Effector memory CD4-positive, alpha-beta T cell (primary cell): ENCODE data around the gene ACAT2.
"Not testable (repeated sequence)": the region's sequence is repeated elsewhere in the genome, so short reads cannot be mapped to it uniquely, and the experiment has no call there.

Source experiments
- DNase-seq, 3 donors: peaks; one replicate each; pipeline ENCODE4 v3.0.0-alpha.2; 2020
- H3K27ac ChIP-seq: 2 replicates; pipeline ENCODE4 v1.7.0; 2013; ENCODE audit warnings: mild to moderate bottlenecking, low read length, moderate library complexity; ENCODE audit not compliant: insufficient read depth, poor library complexity, severe bottlenecking
- H3K27me3 ChIP-seq: replicated peaks from 2 replicates; pipeline ENCODE4 v1.7.0; 2013; ENCODE audit warnings: mild to moderate bottlenecking, low read length; ENCODE audit not compliant: insufficient read depth, control insufficient read depth, poor library complexity, severe bottlenecking
- H3K36me3 ChIP-seq: 2 replicates; pipeline ENCODE4 v1.7.0; 2013; ENCODE audit warnings: mild to moderate bottlenecking, low read length, moderate library complexity; ENCODE audit not compliant: control insufficient read depth, insufficient read depth
- H3K4me1 ChIP-seq: 2 replicates; pipeline ENCODE4 v1.7.0; 2013; ENCODE audit warnings: low read length, mild to moderate bottlenecking; ENCODE audit not compliant: control insufficient read depth, insufficient read depth, poor library complexity, severe bottlenecking
- H3K4me3 ChIP-seq: 2 replicates; pipeline ENCODE4 v1.7.0; 2013; ENCODE audit warnings: low read length, low read depth, mild to moderate bottlenecking; ENCODE audit not compliant: insufficient read depth, poor library complexity, severe bottlenecking
- H3K9me3 ChIP-seq: 2 replicates; pipeline ENCODE4 v1.7.0; 2013; ENCODE audit warnings: mild to moderate bottlenecking, low read length, moderate library complexity; ENCODE audit not compliant: control insufficient read depth

The ACAT2 gene

DNA sequence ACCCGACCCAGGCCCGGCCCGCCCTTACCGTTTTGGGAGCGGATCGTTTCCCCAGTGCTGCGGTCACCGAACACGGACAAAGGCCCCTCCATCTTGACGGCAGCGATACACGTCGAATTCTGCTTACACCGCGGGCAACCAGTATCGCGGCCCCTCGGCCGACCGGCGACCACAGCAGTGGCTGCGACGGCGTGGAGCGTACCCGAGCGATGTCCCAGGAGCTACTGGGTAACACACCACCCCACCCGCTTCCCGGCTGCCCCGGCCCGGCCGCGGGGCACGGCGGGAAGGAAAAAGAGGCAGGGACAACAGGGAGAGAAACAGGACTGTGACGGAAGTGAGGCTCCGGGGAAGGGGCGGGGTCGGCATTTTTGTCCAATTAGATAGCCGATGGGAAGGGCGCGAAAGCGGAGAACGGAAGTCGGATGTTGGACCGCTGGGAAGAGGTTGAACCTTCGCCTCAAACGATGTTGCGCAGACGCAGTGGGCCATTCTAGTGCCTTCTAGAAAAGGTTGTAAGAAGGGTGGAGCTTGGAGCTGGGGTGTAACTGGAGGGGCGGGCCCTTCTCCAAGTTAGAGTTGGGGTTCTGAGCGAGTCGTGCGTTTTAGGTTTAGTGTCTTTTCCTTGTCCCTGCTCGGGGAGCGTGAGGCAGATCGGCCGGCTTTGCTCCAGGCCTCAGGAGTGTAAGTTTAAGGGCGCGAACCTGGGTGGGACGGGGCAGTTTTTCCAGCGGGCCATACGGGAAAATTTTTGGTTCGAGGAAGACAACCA lies 27.7 kb downstream of the ACAT2 start, which contains the start of gene TCP1:
TSS of gene TCP1 (minus strand) at position 226 of the 772 bp plus-strand sequence. CDS start at position 92, 134 bp downstream.
- H3K36me3 ChIP-seq: peaks cover 38% of the 10 kb centered on the region
- H3K4me1 ChIP-seq: peaks cover 34% of the 10 kb centered on the region
- H3K9me3 ChIP-seq: no peaks in the 10 kb centered on the region
- DNase-seq: peak; percentile 98 to 99 (median 99)
- H3K27ac ChIP-seq: peak within 1 kb of the TSS; percentile 91
- H3K4me3 ChIP-seq: peak within 1 kb of the TSS; percentile 88
- H3K27me3 ChIP-seq: no peaks in the 10 kb centered on the region

DNA sequence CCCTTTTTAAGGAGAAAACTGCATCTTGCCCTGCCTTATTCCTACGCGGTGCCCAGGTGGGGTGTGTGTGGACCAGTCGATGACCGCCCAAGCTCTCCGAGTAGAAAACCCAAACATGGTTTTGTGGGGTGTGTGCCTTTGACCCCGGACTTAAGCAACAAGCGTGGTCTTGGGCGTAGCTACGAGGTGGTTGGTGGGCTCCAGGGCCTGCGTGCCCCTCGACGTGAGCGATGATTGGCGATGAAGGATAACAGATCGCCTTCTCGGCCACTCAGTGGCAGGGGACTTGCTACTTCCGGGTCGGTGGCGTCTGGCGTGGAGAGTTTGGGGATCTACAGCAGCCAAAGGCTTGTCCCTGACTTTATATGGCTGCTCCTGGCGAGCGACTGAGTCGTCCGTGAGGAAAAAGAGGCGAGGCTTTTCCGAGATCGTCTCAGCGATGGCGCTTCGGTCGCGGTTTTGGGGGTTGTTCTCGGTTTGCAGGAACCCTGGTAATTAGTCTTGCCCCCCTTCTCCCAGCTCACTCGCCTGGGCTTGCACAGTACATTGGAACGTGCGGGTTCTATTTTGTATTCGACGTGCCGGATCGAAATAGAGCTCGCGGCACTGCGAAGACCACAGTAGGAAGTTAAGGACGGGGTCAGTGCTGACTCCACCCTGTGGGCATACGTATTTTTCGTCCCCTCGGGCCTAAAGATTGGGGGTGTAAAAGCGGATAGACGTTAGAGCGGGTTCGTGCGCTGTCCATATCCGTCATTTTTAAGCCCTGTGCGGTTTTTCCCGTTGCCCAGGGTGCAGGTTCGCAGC lies 28.5 kb downstream of the ACAT2 start, which contains the start of gene MRPL18:
TSS of gene MRPL18 (plus strand) at position 319 of the 807 bp plus-strand sequence. CDS start at position 440, 121 bp downstream.
- H3K4me3 ChIP-seq: peak within 1 kb of the TSS; percentile 88
- H3K27me3 ChIP-seq: no peaks in the 10 kb centered on the region
- peak within 1 kb of the TSS; percentile 91 for H3K27ac ChIP-seq
- H3K4me1 ChIP-seq: peaks cover 34% of the 10 kb centered on the region
- peak; percentile 81 to 85 (median 81) for DNase-seq
- H3K36me3 ChIP-seq: peaks cover 31% of the 10 kb centered on the region
- no peaks in the 10 kb centered on the region for H3K9me3 ChIP-seq

DNA sequence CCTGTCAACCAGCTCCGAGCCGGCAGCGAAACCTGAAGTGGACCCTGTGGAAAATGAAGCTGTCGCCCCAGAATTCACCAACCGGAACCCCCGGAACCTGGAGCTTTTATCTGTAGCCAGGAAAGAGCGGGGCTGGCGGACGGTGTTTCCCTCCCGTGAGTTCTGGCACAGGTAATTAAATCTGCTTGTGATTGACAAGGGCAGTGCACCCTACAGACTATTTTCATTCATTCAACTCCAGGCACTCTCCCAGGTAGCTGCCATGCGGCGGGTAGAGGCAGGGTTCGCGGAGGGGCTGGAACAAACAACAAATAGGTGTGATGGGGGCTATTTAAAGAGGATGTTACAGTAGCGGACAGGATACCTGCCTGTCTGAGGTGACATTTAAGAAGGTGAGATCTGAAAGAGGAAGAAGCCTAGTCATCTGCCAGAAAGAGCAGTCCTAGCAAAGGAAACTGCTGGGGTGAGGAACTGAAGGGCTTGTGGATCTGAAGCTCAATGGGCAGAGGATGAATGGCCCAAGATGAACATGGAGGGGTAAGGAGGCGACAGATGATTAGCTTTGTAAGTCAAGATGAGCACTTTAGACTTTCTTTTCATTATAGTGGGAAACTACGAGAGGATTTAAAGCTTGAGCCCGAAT lies 29.2 kb downstream of the ACAT2 start:
- no peaks in the 10 kb centered on the region for H3K27me3 ChIP-seq
- peaks cover 26% of the 10 kb centered on the region for H3K36me3 ChIP-seq
- DNase-seq: peak in 2 of 3 donors; percentile 6 to 25
- peak overlapping the region; percentile 88 for H3K4me3 ChIP-seq
- H3K9me3 ChIP-seq: no peaks in the 10 kb centered on the region
- peaks cover 34% of the 10 kb centered on the region for H3K4me1 ChIP-seq
- H3K27ac ChIP-seq: peak overlapping the region; percentile 91

DNA sequence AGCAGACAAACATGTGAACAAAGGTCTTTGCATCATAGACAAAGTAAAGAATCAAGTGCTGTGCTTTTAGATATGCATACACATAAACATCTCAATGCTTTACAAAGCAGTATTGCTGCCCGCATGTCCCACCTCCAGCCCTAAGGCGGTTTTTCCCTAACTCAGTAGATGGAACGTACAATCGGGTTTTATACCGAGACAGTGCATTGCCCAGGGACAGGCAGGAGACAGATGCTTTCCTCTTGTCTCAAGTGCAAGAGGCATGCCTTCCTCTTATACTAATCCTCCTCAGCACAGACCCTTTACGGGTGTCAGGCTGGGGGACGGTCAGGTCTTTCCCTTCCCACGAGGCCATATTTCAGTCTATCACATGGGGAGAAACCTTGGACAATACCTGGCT lies 33.1 kb downstream of the ACAT2 start:
- H3K27ac ChIP-seq, H3K4me3 ChIP-seq, H3K27me3 ChIP-seq, DNase-seq, H3K9me3 ChIP-seq: not testable (repeated sequence)
- peaks cover 24% of the 10 kb centered on the region for H3K4me1 ChIP-seq
- H3K36me3 ChIP-seq: peaks cover 45% of the 10 kb centered on the region

DNA sequence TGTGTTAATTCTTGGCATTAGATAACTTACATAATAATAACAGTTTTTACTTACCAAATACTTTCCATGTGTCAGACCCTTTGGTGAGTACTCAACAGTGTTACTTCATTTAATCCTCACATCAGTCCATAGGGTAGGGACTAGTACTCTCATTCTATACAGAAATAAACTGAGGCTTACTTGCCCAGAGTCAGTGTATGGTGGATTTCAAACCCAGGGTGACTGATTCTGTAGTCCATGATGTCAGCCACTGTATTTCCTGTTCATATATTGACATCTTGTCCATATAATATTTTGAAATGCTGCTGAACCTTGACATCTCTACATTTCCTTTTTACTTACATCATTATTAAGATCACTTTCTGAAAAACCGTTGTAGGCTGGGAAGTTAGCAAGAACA lies 35.7 kb downstream of the ACAT2 start:
- Histone ChIP-seq H3K36me3 (peaks cover 43% of the 10 kb centered on the region), H3K9me3 (no peaks in the 10 kb centered on the region), H3K4me3 (no peak overlapping the region), H3K27me3 (no peaks in the 10 kb centered on the region), H3K27ac (no peak overlapping the region), H3K4me1 (peaks cover 4% of the 10 kb centered on the region)
- DNase-seq: no peak

DNA sequence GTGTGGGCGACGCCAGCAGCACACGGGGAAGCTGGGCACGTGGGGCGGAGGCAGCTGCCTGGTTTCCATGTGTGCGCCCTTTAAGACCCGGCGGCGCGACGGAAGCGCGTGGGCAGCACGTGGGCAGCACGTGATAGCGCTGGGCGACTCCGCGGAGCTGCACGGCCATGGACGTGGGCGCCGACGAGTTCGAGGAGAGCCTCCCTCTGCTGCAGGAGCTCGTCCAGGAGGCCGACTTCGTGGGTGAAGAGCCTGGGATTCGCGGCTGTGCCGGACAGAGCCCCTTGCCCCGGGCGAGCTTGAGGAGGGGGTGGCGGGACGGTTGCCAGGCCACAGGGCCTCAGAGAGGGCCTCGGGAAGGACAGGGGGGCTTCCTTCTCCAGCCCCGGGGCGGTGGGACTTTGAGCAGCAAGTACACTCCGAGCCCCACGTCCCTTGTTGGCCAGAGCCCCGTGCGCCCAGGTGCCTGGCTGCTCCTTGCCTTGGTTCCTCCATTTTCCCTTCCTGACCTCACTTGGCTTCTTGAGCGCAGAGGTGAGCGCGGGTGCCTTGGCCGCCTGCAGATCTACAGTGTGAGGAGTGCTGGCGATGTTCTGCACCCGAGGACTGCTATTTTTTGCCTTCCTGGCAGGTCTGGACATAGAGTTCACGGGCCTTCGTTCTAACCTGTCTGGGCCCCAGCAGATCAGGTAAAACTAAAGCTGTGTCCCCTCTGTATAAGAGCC lies 38.5 kb downstream of the ACAT2 start, which contains the start of gene PNLDC1:
TSS of gene PNLDC1 (plus strand) at position 136 of the 725 bp plus-strand sequence. CDS start at position 168, 32 bp downstream.
- peaks cover 28% of the 10 kb centered on the region for H3K36me3 ChIP-seq
- H3K27me3 ChIP-seq: no peaks in the 10 kb centered on the region
- no peaks in the 10 kb centered on the region for H3K4me1 ChIP-seq
- DNase-seq: no peak
- H3K9me3 ChIP-seq: no peaks in the 10 kb centered on the region
- H3K4me3 ChIP-seq: no peak within 1 kb of the TSS
- H3K27ac ChIP-seq: no peak within 1 kb of the TSS

DNA sequence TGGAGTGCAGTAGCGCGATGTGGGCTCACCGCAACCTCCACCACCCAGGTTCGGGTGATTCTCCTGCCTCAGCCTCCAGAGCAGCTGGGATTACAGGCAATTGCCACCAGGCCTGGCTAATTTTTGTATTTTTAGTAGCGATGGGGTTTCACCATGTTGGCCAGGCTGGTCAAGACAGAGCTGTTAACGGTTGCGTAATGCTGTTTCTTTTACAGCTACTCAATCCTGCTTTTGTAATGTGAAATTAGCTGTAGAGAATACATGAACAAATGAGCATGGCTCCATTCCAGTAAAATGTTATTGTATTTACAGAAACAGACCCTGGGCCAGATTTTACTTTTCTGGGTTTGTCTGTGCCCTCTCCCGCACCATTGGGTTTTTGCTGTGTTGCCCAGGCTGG lies 40.1 kb downstream of the ACAT2 start:
- Histone ChIP-seq H3K27me3 (no peaks in the 10 kb centered on the region), H3K27ac (no peak overlapping the region), H3K4me1 (no peaks in the 10 kb centered on the region), H3K36me3 (peaks cover 21% of the 10 kb centered on the region), H3K4me3 (no peak overlapping the region), H3K9me3 (no peaks in the 10 kb centered on the region)
- DNase-seq: no peak

DNA sequence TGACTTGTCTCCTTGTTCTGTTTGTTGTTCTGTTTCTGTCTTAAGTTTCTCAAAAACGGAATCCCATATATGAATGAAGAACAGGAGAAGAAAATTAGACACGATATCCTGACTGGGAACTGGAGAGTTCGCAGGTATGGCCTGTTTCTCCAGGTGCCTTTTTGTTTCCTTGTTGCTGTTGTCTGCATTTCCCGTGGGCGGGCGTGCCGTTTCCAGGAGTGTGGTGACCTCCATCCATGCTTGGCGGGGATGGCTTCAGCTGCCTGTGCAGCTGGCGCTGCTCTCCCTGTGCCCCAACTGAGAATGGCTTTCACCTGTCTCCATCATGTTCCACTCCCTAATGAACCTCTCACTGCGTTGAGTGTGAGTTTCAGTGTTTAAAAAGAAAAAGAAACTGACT lies 42.7 kb downstream of the ACAT2 start:
- DNase-seq: no peak
- Histone ChIP-seq H3K4me3 (no peak overlapping the region), H3K27ac (no peak overlapping the region), H3K9me3 (no peaks in the 10 kb centered on the region), H3K4me1 (no peaks in the 10 kb centered on the region), H3K27me3 (no peaks in the 10 kb centered on the region), H3K36me3 (peaks cover 6% of the 10 kb centered on the region)

DNA sequence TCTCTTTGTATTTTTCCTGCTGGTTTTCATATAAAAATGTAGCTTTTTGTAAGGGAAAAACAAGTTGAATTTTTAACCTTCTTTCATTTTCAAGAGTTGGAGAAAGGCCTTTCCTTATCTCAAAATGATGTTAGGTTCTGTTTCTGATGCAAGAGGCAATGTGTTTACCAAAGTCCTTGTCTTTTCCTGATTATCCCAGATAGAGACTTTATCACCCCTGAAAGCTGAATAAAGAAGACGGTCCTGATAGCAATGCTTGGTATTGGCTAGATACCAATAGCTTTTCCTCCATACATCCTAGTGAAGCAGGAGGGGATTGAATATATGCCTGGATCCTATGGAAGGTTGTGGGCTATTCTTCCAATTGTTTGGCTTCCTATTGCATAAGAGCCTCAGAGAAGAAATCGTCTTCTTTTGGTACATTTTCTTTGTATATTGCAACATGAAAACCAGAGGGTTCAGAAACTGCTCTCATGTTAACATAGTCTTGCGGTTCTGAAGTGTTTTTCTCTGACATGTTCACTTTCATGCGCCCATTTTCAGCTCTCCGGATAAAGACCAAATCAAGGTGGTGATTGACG lies 43.7 kb downstream of the ACAT2 start:
- Histone ChIP-seq H3K36me3 (no peaks in the 10 kb centered on the region), H3K27me3 (no peaks in the 10 kb centered on the region), H3K4me3 (no peak overlapping the region), H3K27ac (no peak overlapping the region), H3K4me1 (no peaks in the 10 kb centered on the region), H3K9me3 (no peaks in the 10 kb centered on the region)
- DNase-seq: no peak
